Measurements from ENCODE around the gene IL20.
A peak's percentile ranks its signal among the peaks of the same experiment; 100 is the strongest.

Gene IL20

DNA sequence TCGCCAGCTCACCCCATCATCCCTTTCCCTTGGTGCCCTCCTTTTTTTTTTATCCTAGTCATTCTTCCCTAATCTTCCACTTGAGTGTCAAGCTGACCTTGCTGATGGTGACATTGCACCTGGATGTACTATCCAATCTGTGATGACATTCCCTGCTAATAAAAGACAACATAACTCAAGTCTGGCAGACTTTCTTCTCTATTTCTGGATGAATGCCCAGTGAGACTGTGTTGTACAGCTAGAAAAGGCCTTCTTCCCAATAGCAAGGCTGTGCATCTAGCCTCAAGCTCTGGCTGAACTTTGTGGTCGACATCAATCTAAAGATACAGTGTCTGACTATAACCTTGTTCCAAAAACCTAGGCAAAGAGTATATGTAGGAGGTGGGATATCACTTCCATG lies 38.3 kb downstream of the IL20 start:
- peak; percentile 55 for DNase-seq (ENCODE audit: low read depth)

DNA sequence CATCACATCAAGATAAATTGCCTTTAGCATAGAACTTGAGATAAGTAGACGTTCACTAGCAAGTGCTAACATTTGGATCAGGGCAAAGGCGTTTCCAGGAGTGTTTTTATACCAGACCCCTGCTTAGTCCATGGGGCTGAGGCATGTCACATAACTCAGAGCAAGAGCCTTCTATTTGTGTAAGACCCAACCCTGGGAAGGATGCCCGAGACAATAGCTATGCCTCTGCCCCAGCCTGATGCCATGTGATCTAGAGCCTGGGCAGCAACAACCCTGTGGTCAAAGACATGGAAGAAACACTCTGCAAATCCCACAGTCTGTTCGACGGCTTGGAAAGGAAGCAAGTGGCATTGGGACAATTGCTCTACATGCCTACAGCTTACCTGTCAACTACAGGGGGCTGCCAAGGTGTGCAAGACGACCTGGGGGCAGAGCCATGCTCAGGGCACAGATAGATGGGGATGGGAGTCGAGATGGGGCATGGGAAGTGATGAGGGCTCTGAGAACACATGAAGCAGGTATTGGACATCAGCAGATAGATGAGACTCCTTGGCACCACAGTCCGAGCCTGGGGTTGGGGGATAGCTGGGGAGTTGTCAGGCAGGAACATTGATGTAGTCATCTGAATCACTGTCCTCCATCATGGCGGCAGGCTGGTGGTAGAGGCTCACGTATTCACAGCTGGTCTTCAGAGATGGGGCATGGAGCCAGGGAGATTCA lies 39.2 kb downstream of the IL20 start:
- DNase-seq (ENCODE audit: low read depth) = no peak

DNA sequence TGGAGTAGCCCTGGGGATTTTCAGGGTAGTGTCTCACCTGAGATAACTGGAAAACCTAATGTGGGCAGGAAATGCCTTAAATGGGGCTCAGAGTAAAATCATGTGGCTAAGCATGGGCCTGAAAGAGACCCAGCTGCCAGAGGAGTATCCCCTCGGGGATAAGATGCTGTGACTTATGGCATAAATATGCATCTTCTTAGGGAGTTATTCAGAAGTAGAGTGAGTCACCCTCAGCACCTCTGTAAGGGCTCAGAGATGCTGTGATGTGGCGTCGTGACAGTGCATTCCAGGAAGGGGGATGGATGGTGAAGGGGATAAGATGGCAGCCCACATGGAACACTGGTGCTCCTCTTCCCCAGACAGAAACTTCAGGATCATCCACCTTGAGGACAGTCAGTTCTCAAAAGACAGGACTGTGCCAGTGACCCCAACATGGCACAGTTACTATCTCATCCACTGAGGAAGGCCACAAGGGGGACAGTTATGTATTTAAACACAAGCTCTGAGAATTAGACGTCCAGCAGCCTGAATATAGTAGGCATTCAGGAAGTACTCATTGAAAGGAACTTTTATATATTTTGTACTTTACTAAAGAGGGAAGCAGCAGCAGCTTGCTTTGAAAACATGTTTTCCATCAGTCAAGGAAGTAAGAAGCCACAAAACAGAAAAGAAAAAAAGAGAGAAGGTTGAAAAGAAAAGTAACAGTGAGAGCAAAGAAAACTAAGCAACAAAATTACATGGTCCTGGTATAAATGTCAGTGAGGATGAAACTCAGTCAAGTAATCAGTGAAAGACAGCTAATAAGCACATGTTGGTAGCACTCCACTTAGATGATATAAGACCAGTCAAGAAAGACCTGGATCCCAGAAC lies 40.1 kb downstream of the IL20 start:
- DNase-seq (ENCODE audit: low read depth) = peak; percentile 98

DNA sequence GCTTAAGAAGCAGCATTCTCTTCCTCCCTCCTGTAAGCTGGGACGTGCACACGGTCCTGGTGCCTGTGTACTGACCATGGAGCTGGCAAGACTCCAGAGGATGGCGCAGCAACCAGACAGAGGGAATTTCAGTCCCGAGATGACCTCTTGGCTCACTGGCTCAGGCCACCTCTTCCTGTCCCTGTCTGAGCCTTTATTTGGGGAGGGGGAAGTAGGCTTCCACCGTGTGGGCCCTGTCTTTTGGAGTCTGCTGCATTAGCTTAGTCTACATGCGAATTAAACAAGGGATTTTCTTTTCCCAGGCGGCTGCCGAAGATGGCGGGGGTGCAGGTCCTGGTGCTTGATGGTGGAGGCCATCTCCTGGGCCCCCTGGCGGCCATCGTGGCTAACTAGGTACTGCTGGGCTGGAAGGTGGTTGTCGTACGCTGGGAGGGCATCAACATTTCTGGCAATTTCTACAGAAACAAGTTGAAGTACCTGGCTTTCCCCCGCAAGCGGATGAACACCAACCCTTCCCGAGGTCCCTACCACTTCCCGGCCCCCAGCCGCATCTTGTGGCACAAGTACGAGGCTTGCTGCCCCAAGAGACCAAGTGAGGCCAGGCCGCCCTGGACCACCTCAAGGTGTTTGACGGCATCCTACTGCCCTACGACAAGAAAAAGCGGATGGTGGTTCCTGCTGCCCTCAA lies 42.0 kb downstream of the IL20 start:
- DNase-seq (ENCODE audit: low read depth) = no peak

DNA sequence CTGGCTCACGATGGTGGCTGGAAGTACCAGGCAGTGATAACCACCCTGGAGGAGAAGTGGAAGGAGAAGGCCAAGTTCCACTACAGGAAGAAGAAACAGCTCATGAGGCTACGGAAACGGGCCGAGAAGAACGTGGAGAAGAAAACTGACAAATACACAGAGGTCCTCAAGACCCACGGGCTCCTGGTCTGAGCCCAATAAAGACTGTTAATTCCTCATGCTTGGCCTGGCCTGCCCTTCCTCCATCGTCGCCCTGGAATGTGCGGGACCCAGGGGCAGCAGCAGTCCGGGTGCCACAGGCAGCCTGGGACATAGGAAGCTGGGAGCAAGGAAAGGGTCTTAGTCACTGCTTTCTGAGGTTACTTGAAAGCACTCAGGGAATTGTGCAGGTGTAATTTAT lies 42.6 kb downstream of the IL20 start:
- DNase-seq (ENCODE audit: low read depth) = no peak

DNA sequence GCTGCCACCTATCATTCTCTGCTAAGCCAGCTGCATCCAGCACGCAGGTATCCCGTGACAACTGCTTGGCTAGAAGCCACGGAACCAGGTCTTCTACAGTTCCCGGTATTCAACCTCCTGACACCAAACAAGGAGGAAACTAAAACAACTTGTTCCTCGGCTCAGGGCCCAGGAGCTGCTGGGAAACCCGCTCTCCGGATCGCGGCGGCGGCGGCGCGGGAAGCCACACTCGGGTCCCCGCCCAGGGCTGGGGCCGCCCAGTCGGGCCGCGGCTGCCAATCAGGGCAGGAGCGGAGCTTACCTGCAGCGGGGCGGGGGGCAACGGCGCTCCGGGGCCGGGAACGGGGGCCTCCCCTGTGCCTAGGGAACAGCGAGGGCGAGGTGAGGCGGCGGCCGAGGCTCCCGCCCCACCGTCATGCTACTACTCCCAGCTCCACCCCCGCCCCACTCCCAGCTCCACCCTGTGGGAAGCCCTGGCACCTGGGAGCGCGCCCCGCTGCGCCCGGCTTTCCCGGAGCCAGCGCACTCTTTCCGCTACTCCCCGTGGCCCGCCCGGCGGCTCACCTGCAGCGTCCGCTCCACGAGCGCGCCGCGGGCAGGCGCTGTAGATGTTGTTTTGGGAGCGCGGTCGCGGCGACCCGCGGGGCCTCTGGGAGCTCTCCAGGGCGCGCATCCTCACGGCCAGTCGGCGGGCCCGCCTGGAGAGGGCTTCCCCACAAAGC lies 43.9 kb downstream of the IL20 start:
- DNase-seq (ENCODE audit: low read depth) = no peak

DNA sequence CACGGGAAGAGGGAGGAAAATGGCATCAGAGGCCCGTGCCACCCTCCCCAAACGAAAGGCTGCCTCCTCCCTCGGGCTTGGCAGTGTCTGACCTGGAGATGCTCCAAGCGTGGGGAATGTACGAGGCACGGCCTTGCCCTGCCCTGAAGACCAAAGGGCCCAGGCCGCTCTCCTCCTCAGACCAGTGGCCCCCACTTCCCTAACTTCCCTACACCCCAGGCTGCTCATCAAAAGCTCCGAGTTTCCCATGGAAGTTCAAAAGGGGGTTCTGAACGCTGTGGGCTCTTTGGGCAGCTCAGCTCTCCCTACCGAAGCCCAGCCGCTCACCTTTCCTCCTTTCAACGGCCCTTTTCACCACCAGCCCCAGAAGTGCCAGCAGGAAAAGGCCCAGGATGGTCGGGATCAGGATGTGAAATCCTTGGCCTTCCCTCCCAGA lies 44.5 kb downstream of the IL20 start:
- DNase-seq (ENCODE audit: low read depth) = no peak

DNA sequence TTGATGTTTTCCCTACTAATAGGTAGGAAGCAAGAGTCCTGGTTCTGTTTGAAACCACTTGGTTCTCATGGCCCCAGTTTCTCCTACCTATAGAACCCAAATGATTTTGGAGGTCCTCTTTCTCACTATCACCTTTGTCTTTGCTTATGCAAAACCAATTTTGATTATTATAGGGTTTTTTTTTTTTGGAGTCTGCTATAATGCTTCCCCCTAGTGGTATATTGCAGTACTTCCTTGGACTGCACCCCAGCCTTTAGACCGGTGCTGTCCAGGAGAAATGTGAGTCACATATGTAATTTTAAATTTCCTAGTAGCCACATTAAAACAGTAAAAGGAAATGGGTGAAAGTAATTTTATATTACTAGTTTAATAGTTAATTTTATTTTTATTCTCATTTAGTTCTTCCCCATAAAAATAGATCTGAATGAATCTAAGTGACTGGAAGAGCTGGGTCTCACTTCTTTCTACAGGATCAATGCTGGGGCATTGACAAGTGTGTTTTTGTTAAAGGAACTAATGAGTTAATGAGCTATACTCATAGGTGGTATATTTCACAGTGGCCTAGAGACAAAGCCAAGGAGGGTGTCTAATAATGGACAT lies 45.7 kb downstream of the IL20 start:
- peak; percentile 76 for DNase-seq (ENCODE audit: low read depth)

DNA sequence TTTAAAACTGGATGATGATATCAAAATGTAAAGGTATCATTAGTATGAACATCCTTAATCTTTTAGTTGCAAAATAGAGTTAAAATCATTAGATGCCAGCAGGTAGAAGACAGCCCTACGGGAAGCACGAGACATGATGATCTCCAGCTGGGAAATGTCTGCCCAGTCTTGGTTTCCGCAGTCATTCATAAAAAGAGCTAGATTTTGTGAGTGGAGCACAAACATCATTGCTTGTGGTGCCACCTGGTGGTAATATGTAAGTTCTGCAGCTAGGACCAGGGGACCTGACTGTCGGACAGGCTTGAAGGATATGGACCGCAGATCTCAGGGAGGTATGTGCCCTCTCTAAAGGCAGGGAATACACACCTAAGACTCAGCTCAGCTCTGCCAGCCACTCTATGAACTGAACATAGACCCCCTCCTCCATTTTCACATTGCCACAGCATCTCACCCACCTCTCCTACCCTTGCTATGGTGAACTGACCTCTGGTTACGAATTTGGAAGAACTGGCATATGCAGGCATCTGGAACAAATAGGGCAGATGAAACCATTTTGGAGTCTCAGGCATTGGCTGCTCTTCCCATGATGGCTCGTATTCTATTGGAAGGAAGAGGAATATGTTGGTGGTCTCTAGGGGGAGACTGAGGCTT lies 47.1 kb downstream of the IL20 start:
- DNase-seq (ENCODE audit: low read depth) = peak; percentile 82

DNA sequence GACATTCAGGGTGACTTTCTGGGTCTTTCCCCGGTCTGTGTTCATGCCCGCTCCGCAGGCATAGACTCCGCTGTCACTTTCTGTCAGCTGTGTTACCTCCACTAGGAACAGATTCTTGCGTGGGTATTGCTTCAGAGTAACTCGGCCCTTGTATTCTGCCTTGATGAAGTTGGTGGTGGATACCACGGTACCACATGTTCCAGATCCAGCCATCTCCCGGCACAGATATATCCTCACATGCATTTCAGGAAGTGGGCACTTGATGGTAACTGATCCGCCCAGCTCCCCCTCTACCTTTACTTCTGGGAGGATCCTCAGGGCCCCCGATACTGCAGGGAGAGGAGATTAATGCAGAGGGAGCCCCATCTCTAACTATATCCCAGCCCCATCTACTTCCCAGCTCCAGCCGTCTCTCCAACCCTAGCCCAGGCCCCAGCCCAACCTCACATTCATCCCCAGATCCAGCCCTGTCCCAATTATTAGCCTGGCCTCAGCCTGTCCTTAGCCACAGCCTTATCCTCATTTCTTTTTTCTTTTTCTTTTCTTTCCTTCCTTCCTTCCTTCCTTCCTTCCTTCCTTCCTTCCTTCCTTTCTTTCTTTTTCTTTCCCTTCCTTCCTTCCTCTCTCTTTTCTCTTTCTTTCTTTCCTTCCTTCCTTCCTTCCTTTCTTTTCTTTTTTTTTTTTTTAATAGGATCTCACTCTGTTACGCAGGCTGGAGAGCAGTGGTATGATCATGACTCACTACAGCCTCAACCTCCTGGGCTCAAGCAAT lies 48.5 kb downstream of the IL20 start:
- no peak for DNase-seq (ENCODE audit: low read depth)

DNA sequence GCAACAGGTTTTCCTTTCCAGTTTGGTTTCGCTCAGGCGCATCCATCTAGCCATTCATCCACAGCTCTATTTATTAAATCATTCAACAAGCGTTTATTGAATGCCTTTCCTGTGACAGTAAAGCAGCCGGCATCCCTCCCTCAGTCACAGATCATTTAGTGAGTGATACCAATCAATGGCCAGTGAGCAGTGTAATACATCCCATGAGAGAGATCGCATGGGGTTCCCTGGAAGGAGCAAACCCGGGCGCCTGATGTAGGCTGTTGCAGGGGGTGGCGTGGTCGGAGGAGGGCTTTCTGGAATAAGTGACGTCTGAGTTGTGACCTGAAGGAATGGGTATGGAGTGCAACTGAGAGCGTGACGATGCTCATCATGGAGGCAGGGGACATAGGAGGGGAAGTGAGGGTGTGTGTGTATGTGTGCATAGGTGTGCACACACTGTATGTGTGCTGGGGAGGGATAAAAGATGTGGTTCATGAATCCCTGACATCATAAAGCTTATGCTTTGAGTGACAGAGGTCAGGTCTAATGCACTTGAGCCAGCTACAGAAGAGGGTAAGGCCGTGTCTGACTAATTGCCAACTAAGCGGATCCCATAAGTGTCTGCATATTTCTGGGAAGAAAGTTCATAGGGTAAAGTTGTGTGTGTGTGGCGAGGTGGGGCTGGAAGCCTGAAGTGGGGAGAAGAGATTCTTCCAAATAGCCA lies 49.8 kb downstream of the IL20 start:
- DNase-seq (ENCODE audit: low read depth) = no peak

DNA sequence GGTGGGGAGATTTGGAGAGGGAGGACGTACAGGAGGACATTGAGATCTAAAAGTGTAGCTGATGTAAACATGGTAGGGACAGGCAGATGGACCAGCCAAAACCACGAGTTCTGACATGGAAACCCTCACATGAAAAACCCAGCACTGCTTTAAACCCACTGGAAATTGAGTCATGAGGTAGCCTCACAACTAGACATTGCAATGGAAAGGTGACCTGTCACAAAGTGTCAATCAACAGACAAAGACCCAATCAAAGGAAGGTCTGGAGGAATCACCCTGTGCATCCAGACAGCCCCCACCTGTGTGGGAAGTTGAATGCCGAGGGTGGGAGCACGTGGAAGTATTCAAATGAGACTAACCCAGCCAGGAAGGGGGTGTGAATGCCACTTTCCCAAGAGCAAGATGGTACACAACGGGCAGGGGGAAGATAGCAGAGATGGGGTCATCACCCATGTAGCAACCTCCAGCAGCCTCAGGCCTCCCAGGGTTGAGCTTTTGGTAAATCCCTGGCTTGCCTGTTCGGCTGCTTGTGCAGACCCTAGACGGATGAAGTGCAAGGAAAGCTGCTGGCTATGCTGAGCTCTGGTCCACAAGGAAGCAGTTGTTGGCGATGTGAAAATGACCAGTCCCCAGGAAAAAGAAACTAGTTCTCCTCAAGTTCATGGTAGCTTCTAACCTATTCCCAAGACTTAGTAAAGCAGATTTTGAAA lies 50.7 kb downstream of the IL20 start:
- no peak for DNase-seq (ENCODE audit: low read depth)

DNA sequence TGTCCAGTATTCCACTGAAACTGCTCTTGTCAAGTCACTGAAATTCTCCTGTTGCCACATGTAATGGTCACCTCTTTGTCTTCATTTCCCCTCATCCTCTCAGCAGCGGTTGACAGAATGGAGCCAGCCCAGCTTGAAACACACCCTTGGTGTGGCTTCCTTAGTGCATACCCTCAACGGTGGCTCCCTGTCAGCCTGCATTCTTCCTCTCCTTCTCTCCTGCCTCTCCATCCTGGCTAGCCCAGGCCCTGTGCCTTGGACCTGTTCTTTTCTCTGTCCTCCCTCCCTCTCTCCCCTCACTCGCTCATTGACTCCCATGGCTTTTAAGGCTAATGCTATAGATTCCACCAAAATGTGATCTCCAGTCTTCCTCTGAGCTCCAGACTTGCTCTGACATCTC lies 52.7 kb downstream of the IL20 start:
- DNase-seq (ENCODE audit: low read depth) = no peak
